ENCODE data around the gene XRCC2. TPM values are rescaled to one million over a fixed set of nuclear protein-coding genes. Genes with fewer than 3 reads are reported as not detected.
"Not testable (repeated sequence)": the region's sequence is repeated elsewhere in the genome, so short reads cannot be mapped to it uniquely, and the experiment has no call there.

The XRCC2 gene
- total RNA-seq: under 1 TPM; 0.05 to 0.37 (median 0.22) TPM
- under 1 TPM; 0.08 to 0.19 TPM for polyA plus RNA-seq

DNA sequence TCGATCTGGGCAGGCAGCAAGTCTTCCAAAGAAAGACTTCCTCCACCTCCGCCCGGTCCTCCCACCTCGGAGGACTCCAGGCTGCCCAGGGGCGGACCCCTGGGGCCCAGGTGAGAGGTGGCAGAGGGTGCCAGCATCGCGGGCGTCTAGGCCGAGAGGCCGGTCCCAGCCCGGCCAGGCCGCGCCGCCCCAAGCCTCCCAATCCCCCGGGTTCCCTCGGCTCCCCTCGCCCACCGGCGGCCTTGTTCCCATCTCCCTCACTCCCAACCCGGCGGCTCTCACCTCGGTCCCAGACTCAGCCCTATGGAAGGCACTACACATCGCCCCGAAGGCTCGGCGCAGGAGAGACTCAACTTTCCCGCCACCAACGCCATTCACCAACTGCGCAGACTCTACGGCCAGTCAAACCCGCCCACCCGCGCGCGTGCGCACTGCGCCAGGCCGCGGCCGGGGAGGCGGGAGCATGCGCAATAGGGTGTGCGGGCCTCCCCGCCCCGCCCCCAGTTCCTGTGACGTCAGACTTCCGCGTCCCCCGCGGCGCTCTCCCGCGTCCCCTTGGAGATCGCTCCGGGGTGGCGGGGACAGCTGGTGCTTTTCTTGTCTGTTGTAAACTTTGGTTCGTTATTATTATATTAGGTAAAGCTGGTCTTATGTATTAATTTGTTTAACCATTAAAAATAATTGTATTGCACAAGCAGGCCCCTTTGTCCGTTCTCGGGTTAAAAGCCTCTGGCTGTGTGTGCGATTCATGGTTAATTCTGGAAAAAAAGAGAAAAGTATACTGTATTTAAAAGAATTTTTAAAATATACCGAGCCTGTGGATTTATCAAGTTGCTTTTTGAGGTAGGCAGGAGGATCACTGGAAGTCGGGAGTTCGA lies at the start of gene XRCC2:
XRCC2 (minus strand) TSS at position 383 of the 878 bp plus-strand sequence; CDS start at position 321, 62 bp downstream.
- H3K27me3 ChIP-seq: no peaks in the 10 kb centered on the region
- no peak for FAIRE-seq
- peak within 1 kb of the TSS; percentile 75 to 90 (median 84) for H3K27ac ChIP-seq
- H3K36me3 ChIP-seq: no peaks in the 10 kb centered on the region
- peak within 1 kb of the TSS; percentile 43 to 86 (median 61) for H3K4me3 ChIP-seq
- peak; percentile 85 to 99 (median 95) for DNase-seq
- intact Hi-C loops (cut with DNase I): no loop called here
- peaks cover 0 to 8% (median 0%) of the 10 kb centered on the region in 3 donors for H3K4me1 ChIP-seq
- TF ChIP-seq, protein P1, sequence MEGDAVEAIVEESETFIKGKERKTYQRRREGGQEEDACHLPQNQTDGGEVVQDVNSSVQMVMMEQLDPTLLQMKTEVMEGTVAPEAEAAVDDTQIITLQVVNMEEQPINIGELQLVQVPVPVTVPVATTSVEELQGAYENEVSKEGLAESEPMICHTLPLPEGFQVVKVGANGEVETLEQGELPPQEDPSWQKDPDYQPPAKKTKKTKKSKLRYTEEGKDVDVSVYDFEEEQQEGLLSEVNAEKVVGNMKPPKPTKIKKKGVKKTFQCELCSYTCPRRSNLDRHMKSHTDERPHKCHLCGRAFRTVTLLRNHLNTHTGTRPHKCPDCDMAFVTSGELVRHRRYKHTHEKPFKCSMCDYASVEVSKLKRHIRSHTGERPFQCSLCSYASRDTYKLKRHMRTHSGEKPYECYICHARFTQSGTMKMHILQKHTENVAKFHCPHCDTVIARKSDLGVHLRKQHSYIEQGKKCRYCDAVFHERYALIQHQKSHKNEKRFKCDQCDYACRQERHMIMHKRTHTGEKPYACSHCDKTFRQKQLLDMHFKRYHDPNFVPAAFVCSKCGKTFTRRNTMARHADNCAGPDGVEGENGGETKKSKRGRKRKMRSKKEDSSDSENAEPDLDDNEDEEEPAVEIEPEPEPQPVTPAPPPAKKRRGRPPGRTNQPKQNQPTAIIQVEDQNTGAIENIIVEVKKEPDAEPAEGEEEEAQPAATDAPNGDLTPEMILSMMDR (IDR thresholded peaks at IDR 0.05): no peak
- 2% methylated on average over 48 to 63 of the region's 63 CpGs for WGBS, 2 donors
- peak; percentile 97 to 100 (median 98) for ATAC-seq
- H3K9me3 ChIP-seq: no peaks in the 10 kb centered on the region

DNA sequence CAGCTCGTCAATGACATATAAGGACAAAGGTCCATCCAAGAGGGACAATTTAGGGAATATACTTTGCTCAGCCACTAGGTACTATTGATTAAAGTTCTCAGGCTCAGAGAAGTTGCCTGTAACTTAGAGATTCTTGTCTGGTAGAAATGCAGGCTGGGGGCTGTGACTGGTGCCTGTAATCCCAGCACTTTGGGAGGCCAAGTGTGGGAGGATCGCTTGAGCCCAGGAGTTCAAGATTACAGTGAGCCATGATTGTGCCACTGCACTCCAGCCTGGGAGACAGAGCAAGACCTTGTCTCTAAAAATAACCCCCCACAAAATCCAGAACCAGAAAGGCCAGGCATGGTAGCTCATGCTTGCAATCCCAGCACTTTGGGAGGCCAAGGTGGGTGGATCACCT lies 47.4 kb upstream of the XRCC2 start:
- intact Hi-C loops (cut with DNase I): no loop called here
- no peak for ATAC-seq
- no peak overlapping the region for H3K4me3 ChIP-seq

DNA sequence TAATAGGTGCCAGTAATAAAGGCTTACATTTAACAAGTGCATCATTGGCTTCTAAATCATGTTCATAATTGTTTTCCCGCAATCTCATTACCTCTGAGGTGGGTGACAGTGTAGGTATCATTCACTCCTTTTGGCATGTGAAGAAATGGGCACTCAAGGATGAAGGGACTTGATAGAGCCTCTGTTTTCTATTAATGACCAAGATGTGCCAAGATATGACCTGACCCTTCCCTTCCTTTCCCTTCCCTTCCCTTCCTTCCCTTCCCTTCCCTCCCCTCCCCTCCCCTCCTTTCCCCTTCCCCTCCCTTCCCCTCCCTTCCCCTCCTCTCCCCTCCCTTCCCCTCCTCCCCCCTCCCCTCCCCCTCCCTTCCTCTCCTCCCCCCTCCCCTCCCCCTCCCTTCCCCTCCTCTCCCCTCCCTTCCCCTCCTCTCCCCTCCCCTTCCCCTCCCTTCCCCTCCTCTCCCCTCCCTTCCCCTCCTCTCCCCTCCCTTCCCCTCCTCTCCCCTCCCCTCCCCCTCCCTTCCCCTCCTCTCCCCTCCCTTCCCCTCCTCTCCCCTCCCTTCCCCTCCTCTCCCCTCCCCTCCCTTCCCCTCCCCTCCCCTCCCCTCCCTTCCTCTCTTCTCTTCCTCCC lies 36.6 kb upstream of the XRCC2 start:
- H3K4me1 ChIP-seq; ATAC-seq; H3K27me3 ChIP-seq; H3K27ac ChIP-seq; H3K4me3 ChIP-seq; H3K9me3 ChIP-seq; FAIRE-seq; H3K36me3 ChIP-seq; intact Hi-C loops (cut with DNase I); DNase-seq: not testable (repeated sequence)
- 91 to 100% methylated on average over 1 of the region's 1 CpG for WGBS, 2 donors

More for the DNA sequence above, 47.4 kb upstream of the XRCC2 start:
- no peaks in the 10 kb centered on the region for H3K9me3 ChIP-seq
- TF ChIP-seq, protein P1 (IDR thresholded peaks at IDR 0.05): no peak
- no peak overlapping the region for H3K27ac ChIP-seq
- no peak for FAIRE-seq
- no peaks in the 10 kb centered on the region for H3K27me3 ChIP-seq
- H3K4me1 ChIP-seq: no peaks in the 10 kb centered on the region
- no peaks in the 10 kb centered on the region for H3K36me3 ChIP-seq
- DNase-seq: no peak
- 79 to 89% methylated on average over 2 of the region's 2 CpGs for WGBS, 2 donors

DNA sequence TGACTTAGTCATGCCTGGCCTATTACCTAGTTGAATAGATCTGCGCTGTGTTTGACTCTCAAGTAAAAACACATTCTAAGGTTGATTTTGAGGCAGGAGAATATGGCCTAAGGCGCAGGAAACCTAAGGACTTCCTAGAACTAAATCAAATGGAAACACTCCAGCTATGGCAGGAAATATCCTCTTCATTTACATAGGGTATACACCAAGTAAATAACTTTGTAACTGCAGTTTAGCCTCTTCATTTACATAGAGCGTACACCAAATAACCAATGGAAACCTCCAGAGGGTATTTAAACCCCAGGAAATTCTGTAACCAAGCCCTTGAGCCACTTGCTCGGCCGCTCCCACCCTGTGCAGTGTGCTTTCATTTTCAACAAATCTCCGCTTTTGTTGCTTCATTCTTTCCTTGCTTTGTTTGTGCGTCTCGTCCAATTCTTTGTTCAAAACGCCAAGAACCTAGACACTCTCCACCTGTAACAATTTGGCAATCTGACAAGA lies 35.6 kb upstream of the XRCC2 start:
- no peaks in the 10 kb centered on the region for H3K9me3 ChIP-seq
- 85 to 90% methylated on average over 9 of the region's 9 CpGs for WGBS, 2 donors
- intact Hi-C loops (cut with DNase I): no loop called here
- no peaks in the 10 kb centered on the region for H3K36me3 ChIP-seq
- no peak overlapping the region for H3K4me3 ChIP-seq
- TF ChIP-seq, protein P1 (IDR thresholded peaks at IDR 0.05): no peak
- ATAC-seq: no peak
- H3K27me3 ChIP-seq: no peaks in the 10 kb centered on the region
- no peak for FAIRE-seq
- no peaks in the 10 kb centered on the region for H3K4me1 ChIP-seq
- no peak overlapping the region for H3K27ac ChIP-seq
- no peak for DNase-seq

- no peak for FAIRE-seq
- WGBS, 2 donors: 45 to 46% methylated on average over 2 of the region's 2 CpGs
- TF ChIP-seq, protein P1 (IDR thresholded peaks at IDR 0.05): no peak
- no peak overlapping the region for H3K27ac ChIP-seq
- H3K4me3 ChIP-seq: no peak overlapping the region
- no peaks in the 10 kb centered on the region for H3K4me1 ChIP-seq
- intact Hi-C loops (cut with DNase I): no loop called here
- H3K27me3 ChIP-seq: no peaks in the 10 kb centered on the region
- H3K36me3 ChIP-seq: no peaks in the 10 kb centered on the region
- no peak for DNase-seq
- ATAC-seq: no peak
- no peaks in the 10 kb centered on the region for H3K9me3 ChIP-seq
These were observed 34.2 kb upstream of the XRCC2 start for GRCh38 chr7:152710153-152710442.

All from pancreas (tissue), 10 donors.